ENCODE results near the gene SASH1. TPM values are rescaled to one million over a fixed set of nuclear protein-coding genes. Genes with fewer than 3 reads are reported as not detected.

SASH1 gene
- total and polyA plus RNA-seq, 9 of the 15 experiments (the other 6 are each of a cell fraction or from before 2014, with no cell fraction given) = 0.35 to 3.5 (median 1.6) TPM

DNA sequence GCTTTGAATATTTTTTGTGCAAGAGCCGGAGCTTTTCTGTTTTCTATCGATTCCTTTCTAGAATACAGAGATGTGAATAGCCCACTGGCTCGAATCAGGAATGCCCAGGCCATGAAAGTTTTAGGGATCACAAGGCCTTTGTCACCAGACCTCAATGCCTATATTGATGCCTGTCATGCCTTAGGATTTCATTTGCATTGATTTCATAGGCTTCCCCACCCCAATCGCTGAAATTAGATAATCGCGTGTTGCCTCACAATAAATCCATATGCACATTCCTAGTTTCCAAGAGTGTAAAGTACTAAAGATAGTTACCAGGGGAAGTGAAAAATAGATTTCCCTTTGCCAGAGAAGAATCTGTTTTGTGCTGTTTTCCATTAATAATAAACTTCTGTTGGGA is 150.8 kb downstream of the SASH1 start:
- Histone ChIP-seq H3K27me3 (ENCODE audit: control insufficient read depth in 2 of 2, insufficient read depth in 2 of 2, low read length in 2 of 2) (peaks cover 23 to 24% of the 10 kb centered on the region in 2 experiments; a peak in 4 of 5 replicates), H3K4me2 (ENCODE audit: insufficient read depth, low read length) (no peak overlapping the region), H2AFZ (ENCODE audit: low read depth, low read length) (no peak overlapping the region), H3K4me3 (no peak overlapping the region), H4K20me1 (replicated peaks; ENCODE audit: control insufficient read depth, insufficient read depth, low read length) (no peaks in the 10 kb centered on the region), H3K9me1 (ENCODE audit: control insufficient read depth, insufficient read depth, low read length) (no peaks in the 10 kb centered on the region), H3K9ac (ENCODE audit: insufficient read depth in 1 of 2, low read depth in 2 of 2, low read length in 2 of 2) (no peak overlapping the region), H3K36me3 (ENCODE audit: control insufficient read depth, insufficient read depth, low read length) (no peaks in the 10 kb centered on the region), H3K9me3 (replicated peaks; ENCODE audit: control insufficient read depth, insufficient read depth, low read depth, low read length) (no peaks in the 10 kb centered on the region), H3K27ac (ENCODE audit: extremely low read depth, low read depth, low read length) (no peak overlapping the region), H3K4me1 (replicated peaks in 1 of 2; ENCODE audit: control insufficient read depth in 2 of 2, insufficient read depth in 2 of 2, low read length in 2 of 2) (no peaks in the 10 kb centered on the region), H3K79me2 (ENCODE audit: control insufficient read depth, insufficient read depth, low read length) (no peaks in the 10 kb centered on the region)
- BruUV-seq (replicated peaks) = no TSS peak
- in situ Hi-C loops (cut with MboI) (no loop called here), intact Hi-C loops (cut with micrococcal nuclease) (no loop called here)
- POLR2A ChIA-PET = no interaction called here
- DNase-seq (ENCODE audit: extremely low read depth in 1 of 4, low spot score in 3 of 4) (no peak), FAIRE-seq (no peak), ATAC-seq (no peak)
- CTCF ChIA-PET (ENCODE audit: low intra/inter-chr PET ratio) = no interaction called here
- TF ChIP-seq BRCA1 (IDR thresholded peaks at IDR 0.05) = no peak
- TF ChIP-seq BRCA1 (CRISPR knock-in tag; IDR thresholded peaks at IDR 0.05) = no peak
- TF ChIP-seq NFATC3 (IDR thresholded peaks at IDR 0.05) = no peak
- TF ChIP-seq SMARCC2 (IDR thresholded peaks at IDR 0.05; ENCODE audit: low read depth) = no peak
- TF ChIP-seq ZNF583 (CRISPR knock-in tag; IDR thresholded peaks at IDR 0.05) = no peak
- TF ChIP-seq, protein P1, sequence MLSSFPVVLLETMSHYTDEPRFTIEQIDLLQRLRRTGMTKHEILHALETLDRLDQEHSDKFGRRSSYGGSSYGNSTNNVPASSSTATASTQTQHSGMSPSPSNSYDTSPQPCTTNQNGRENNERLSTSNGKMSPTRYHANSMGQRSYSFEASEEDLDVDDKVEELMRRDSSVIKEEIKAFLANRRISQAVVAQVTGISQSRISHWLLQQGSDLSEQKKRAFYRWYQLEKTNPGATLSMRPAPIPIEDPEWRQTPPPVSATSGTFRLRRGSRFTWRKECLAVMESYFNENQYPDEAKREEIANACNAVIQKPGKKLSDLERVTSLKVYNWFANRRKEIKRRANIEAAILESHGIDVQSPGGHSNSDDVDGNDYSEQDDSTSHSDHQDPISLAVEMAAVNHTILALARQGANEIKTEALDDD (IDR thresholded peaks at IDR 0.05) = no peak
- TF ChIP-seq ZNF384 (IDR thresholded peaks at IDR 0.05; ENCODE audit: low read depth, low read length) = no peak
- TF ChIP-seq MECOM (CRISPR knock-in tag; IDR thresholded peaks at IDR 0.05) = no peak
- TF ChIP-seq CBFA2T3 (IDR thresholded peaks at IDR 0.05) = no peak
- TF ChIP-seq NCOA2 (IDR thresholded peaks at IDR 0.05; ENCODE audit: partially characterized antibody in 2 of 2) = no peak
- no peak for TF ChIP-seq ZNF184 (CRISPR knock-in tag; IDR thresholded peaks at IDR 0.05)
- no peak for TF ChIP-seq HDAC8 (tag; IDR thresholded peaks at IDR 0.05)
- no peak for TF ChIP-seq NR1H2 (CRISPR knock-in tag; IDR thresholded peaks at IDR 0.05)
- TF ChIP-seq NFYB (IDR thresholded peaks at IDR 0.05; ENCODE audit: extremely low read depth, insufficient read length) = no peak
- TF ChIP-seq POLR2AphosphoS5 (IDR thresholded peaks at IDR 0.05; ENCODE audit: control insufficient read depth, insufficient read depth, low read depth, low read length) = no peak
- no peak for TF ChIP-seq ZNF780A (CRISPR knock-in tag; IDR thresholded peaks at IDR 0.05)
- TF ChIP-seq HNRNPL (IDR thresholded peaks at IDR 0.05; ENCODE audit: low read depth, low read length) = no peak
- TF ChIP-seq ELF1 (tag; IDR thresholded peaks at IDR 0.05) = no peak
- WGBS (ENCODE audit: insufficient coverage, low coverage, missing lambda C conversion rate) = 4% methylated on average over 6 of the region's 6 CpGs
